Measurements from ENCODE around the gene CEACAM7. TPM values are rescaled to one million over a fixed set of nuclear protein-coding genes. Genes with fewer than 3 reads are reported as not detected.

CEACAM7 gene
- total and polyA plus RNA-seq, 2 experiments from 2014 or later: not detected

DNA sequence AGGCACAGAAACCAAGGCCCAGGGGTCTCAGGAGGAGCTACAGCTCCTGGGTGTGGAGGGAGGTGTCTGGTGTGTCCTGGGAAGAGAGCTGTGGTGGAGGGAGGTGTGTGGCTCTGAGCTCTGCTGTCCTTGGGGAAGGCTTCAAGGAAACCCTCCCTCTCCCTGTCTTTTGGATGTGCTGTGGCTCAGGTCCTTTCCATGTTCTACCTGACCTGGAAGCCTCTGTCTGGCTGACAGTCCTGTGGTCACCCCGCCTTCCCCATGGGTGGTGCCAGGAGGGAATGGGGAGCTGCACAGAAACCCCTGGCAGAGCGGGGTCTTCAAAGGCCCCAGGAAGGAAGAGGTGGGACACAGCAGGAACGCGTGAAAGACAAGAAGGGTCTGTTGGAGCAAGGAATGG lies 617 bp upstream of the CEACAM7 start:
- no peaks in the 10 kb centered on the region for H3K36me3 ChIP-seq
- H3K4me1 ChIP-seq (ENCODE audit: low read depth): no peaks in the 10 kb centered on the region
- H3K27ac ChIP-seq: no peak overlapping the region
- TF ChIP-seq, protein P1, sequence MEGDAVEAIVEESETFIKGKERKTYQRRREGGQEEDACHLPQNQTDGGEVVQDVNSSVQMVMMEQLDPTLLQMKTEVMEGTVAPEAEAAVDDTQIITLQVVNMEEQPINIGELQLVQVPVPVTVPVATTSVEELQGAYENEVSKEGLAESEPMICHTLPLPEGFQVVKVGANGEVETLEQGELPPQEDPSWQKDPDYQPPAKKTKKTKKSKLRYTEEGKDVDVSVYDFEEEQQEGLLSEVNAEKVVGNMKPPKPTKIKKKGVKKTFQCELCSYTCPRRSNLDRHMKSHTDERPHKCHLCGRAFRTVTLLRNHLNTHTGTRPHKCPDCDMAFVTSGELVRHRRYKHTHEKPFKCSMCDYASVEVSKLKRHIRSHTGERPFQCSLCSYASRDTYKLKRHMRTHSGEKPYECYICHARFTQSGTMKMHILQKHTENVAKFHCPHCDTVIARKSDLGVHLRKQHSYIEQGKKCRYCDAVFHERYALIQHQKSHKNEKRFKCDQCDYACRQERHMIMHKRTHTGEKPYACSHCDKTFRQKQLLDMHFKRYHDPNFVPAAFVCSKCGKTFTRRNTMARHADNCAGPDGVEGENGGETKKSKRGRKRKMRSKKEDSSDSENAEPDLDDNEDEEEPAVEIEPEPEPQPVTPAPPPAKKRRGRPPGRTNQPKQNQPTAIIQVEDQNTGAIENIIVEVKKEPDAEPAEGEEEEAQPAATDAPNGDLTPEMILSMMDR (IDR thresholded peaks at IDR 0.05; ENCODE audit: low read depth, low read length): no peak
- no peak overlapping the region for H3K4me3 ChIP-seq
- H3K27me3 ChIP-seq: no peaks in the 10 kb centered on the region
- DNase-seq (ENCODE audit: low read depth in 1 of 2, low spot score in 1 of 2): no peak
- H3K9me3 ChIP-seq (ENCODE audit: low read depth): no peaks in the 10 kb centered on the region

DNA sequence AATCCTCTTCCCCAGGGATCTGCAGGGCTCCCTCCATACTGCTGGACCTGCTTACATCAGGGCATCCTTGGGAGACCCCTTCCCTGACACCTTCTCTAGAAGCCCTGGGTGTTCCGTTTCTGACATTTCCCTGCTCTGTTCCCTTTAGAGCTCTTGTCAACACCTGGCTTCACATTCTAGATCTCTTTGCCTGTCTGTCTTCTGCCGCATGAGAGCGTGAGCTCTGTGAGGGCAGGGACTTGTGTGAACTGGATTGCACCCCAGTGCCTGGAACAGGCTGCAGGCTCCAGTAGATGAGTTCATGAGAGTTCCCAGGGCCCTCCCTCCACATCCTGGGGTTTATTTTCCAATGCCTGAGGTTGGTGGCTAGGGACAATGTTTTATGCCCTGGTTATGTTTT lies 651 bp downstream of the CEACAM7 start:
- Histone ChIP-seq H3K27me3 (no peaks in the 10 kb centered on the region), H3K4me3 (no peak overlapping the region), H3K9me3 (ENCODE audit: low read depth) (no peaks in the 10 kb centered on the region), H3K36me3 (no peaks in the 10 kb centered on the region), H3K4me1 (ENCODE audit: low read depth) (no peaks in the 10 kb centered on the region), H3K27ac (no peak overlapping the region)
- TF ChIP-seq, protein P1 (IDR thresholded peaks at IDR 0.05; ENCODE audit: low read depth, low read length): no peak
- DNase-seq (ENCODE audit: low read depth in 1 of 2, low spot score in 1 of 2): no peak

DNA sequence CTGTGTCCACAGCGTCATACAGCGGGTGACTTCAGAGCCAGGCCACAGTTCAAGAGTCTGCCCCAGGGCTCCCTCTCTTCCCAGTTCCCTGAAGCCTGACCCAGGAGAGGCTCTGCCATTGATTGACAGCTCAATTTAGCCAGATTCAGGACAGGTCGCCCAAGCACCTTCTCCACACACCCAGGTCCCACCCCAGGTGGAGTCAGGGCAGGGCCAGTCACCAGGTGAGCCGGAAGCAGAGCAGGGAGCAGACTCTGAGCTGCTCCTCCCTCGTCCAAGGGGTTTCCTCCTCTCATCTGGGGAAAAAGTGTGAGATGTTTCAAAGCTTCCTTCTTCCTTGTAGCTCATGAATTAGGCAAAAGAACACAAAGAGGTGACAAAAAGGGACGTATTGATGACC lies 5.6 kb downstream of the CEACAM7 start:
- no peaks in the 10 kb centered on the region for H3K27me3 ChIP-seq
- no peaks in the 10 kb centered on the region for H3K9me3 ChIP-seq (ENCODE audit: low read depth)
- H3K4me1 ChIP-seq (ENCODE audit: low read depth): no peaks in the 10 kb centered on the region
- no peak overlapping the region for H3K27ac ChIP-seq
- DNase-seq (ENCODE audit: low read depth in 1 of 2, low spot score in 1 of 2): no peak
- TF ChIP-seq, protein P1 (IDR thresholded peaks at IDR 0.05; ENCODE audit: low read depth, low read length): no peak
- no peak overlapping the region for H3K4me3 ChIP-seq
- H3K36me3 ChIP-seq: no peaks in the 10 kb centered on the region

DNA sequence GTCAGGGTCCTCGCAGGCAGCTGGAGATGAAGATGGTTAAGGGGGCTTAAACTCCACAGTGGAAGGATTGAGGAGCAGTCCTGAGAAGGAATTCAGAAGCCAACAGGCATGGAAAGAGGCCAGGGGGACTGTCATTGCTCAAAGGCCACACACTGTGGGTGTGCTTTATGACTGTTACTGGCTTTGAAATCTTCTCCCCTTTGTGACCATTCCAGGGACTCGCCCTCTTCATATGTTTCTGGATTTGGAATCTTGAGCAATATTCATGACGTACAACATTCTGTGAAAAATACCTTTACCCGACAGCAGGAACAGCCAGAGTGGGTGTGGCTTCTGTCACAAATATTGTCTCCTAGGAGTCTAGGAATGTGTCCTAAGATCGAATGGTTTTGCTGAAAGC lies 16.6 kb downstream of the CEACAM7 start:
- Histone ChIP-seq H3K4me1 (ENCODE audit: low read depth) (no peaks in the 10 kb centered on the region), H3K9me3 (ENCODE audit: low read depth) (peaks cover 4% of the 10 kb centered on the region), H3K27me3 (no peaks in the 10 kb centered on the region), H3K36me3 (no peaks in the 10 kb centered on the region), H3K27ac (no peak overlapping the region), H3K4me3 (no peak overlapping the region)
- no peak for DNase-seq (ENCODE audit: low read depth in 1 of 2, low spot score in 1 of 2)
- TF ChIP-seq, protein P1 (IDR thresholded peaks at IDR 0.05; ENCODE audit: low read depth, low read length): no peak

DNA sequence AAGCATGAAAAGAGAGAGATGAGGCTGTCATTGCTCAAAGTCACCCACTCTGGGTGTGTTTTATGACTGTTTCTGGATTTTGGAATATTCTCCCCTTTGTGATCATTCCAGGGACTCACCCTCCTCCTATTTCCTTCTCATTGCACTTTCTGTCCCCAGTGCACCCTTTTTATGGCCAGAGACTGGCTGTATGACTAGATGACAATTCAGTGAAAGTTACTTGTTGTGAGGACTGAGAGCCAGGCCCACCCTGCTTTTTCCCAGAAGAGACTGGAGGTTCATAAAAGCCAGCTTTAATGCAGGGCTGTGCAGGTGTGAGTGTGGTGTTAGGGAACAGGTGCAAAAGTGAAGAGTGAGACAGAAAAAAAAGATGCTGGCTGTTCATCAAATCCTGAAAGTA lies 17.3 kb downstream of the CEACAM7 start:
- TF ChIP-seq, protein P1 (IDR thresholded peaks at IDR 0.05; ENCODE audit: low read depth, low read length): no peak
- no peaks in the 10 kb centered on the region for H3K27me3 ChIP-seq
- H3K27ac ChIP-seq: no peak overlapping the region
- peaks cover 3% of the 10 kb centered on the region for H3K9me3 ChIP-seq (ENCODE audit: low read depth)
- no peaks in the 10 kb centered on the region for H3K36me3 ChIP-seq
- DNase-seq (ENCODE audit: low read depth in 1 of 2, low spot score in 1 of 2): no peak
- no peaks in the 10 kb centered on the region for H3K4me1 ChIP-seq (ENCODE audit: low read depth)
- no peak overlapping the region for H3K4me3 ChIP-seq

DNA sequence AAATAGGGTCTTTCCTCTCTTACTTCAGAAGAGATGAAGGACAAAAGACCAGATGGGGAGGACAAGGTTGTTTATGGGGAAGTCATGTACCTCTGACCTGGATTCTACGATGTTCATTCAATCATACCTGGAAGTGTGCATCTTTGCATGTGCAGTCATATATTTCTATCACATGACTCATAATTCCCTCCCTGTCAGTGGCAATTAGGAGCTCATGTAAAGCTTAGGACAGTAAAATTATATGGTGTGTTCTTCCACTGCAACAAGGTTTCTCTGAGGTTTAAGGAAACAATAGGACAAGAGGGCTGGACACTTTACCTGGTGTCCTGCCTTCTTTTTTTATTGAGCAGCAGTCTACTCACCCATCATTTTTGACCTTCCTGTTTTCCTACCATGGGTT lies 19.8 kb downstream of the CEACAM7 start:
- no peak overlapping the region for H3K27ac ChIP-seq
- H3K4me1 ChIP-seq (ENCODE audit: low read depth): no peaks in the 10 kb centered on the region
- no peak for DNase-seq (ENCODE audit: low read depth in 1 of 2, low spot score in 1 of 2)
- no peaks in the 10 kb centered on the region for H3K36me3 ChIP-seq
- H3K9me3 ChIP-seq (ENCODE audit: low read depth): no peaks in the 10 kb centered on the region
- TF ChIP-seq, protein P1 (IDR thresholded peaks at IDR 0.05; ENCODE audit: low read depth, low read length): no peak
- no peaks in the 10 kb centered on the region for H3K27me3 ChIP-seq
- no peak overlapping the region for H3K4me3 ChIP-seq

Data from cardiac muscle cell (in vitro differentiated cells and primary cell).